Measurements from ENCODE around the gene MRTFB.

DNA sequence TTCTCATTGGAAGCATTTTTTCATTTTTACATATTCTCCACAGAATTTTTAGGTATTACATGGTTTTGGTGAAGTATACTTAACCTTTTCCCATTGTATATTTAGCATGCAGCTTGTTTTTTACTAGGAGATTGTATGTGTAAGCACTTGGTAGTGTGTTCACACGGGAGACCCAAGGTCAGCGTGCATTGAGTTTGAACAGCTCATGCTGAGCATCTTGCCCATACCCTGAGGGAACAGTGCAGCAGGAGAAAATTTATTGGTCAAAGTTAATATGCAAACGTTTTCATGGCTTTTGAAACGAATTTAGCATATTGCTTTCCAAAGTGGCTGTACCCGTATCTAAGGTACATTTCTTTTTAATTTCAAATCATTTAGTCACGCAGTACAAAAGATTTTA, 168.7 kb downstream of the MRTFB start:
- TF ChIP-seq, protein P1, sequence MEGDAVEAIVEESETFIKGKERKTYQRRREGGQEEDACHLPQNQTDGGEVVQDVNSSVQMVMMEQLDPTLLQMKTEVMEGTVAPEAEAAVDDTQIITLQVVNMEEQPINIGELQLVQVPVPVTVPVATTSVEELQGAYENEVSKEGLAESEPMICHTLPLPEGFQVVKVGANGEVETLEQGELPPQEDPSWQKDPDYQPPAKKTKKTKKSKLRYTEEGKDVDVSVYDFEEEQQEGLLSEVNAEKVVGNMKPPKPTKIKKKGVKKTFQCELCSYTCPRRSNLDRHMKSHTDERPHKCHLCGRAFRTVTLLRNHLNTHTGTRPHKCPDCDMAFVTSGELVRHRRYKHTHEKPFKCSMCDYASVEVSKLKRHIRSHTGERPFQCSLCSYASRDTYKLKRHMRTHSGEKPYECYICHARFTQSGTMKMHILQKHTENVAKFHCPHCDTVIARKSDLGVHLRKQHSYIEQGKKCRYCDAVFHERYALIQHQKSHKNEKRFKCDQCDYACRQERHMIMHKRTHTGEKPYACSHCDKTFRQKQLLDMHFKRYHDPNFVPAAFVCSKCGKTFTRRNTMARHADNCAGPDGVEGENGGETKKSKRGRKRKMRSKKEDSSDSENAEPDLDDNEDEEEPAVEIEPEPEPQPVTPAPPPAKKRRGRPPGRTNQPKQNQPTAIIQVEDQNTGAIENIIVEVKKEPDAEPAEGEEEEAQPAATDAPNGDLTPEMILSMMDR (conservative IDR thresholded peaks at IDR 0.05; ENCODE audit: low read depth, low read length) = no peak
- no peak for TF ChIP-seq EZH2 (IDR thresholded peaks at IDR 0.05; ENCODE audit: low read length, unreplicated experiment)
